NCI-H2227 (cell line): ENCODE data around the gene THAP9.

Source experiments
- DNase-seq: peaks from one replicate; lab custom pipeline; 2025; ENCODE audit not compliant: unreplicated experiment; lab: John Stamatoyannopoulos, UW

THAP9 gene

GRCh38 chr4:82951196-82951595 is 50.7 kb downstream of the THAP9 start:
- DNase-seq: no peak

GRCh38 chr4:82954212-82954611 is 53.7 kb downstream of the THAP9 start:
- no peak for DNase-seq

DNA sequence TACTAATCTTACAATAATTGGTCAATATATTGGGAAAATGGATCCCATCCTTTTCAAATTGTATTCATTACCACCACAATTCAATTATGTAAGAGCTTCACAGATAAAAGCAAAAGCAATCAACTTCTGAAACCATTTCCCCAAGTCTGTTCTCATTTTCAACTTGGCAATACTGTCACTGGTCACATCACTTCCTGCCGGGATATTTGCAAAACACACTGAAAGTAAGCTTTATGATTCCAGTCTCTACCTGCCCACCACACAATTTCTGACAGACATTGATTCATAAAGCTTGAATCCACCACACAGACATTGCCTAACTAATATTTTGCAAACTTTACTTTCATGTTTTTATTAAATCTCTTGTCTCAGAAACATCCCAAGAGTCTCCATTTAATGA is 56.5 kb downstream of the THAP9 start:
- DNase-seq: no peak

GRCh38 chr4:82965763-82966162 is 65.2 kb downstream of the THAP9 start:
- DNase-seq: no peak

DNA sequence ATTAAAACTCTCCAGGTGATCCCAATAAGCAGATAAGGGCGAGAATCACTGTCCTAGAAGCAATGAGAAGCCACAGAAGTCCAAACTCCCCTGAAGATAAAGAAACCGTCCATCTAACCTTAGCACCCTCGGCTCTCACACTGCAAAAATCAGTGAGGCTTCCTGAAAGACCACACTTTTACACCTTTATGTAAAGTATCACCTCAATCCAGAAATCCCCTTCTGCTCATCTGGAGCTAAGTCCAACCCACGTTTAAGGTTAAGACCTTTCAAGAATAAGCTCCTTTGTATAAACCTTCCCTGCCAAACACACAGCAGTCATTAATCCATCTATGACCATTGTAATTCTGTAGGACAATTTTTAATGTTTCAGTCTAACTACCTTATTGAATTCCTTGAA is 68.4 kb downstream of the THAP9 start:
- DNase-seq: no peak

DNA sequence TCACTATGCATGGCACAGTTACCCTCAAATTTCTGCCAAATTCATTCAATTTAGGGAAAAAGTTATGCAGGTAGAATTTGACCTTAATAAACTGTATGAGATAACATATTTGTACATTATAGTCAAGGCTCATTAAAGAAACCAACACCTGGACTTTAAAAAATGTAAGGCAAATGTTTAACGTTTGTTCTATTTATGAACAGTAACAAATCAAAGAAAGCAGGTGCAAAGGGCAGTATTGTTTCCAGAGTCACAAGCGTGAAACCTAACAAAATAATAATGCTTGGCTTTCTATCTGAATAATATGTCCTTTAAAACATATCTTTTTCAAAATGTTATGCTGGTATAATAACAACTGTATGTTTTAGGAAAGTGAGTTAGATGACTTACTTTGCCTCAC is 68.9 kb downstream of the THAP9 start:
- no peak for DNase-seq
